HepG2 (cell line): Measurements from ENCODE around the gene DCTN4. TPM values are rescaled to one million over a fixed set of nuclear protein-coding genes. Genes with fewer than 3 reads are reported as not detected.

Source experiments
- ELF4 ChIP-seq: sonication (generic); formaldehyde crosslinking; IDR thresholded peaks from 2 replicates; pipeline ENCODE4 v1.5.0; 2020; ENCODE audit warnings: missing genetic modification reagents, mild to moderate bottlenecking, moderate library complexity, borderline replicate concordance
- HDAC1 ChIP-seq: sonication (generic); formaldehyde crosslinking; IDR thresholded peaks from 2 replicates; pipeline ENCODE4 v1.5.1; 2020; ENCODE audit warnings: mild to moderate bottlenecking, missing genetic modification reagents
- HNF4G ChIP-seq, 2 experiments: sonication (generic) in 1 of 2; formaldehyde crosslinking in 1 of 2; IDR thresholded peaks; 2 replicates each; pipeline versions ENCODE4 v1.4.0 to v1.6.1; 2011 to 2020; ENCODE audit warnings: borderline replicate concordance in 2 of 2, low read depth in 2 of 2, mild to moderate bottlenecking in 2 of 2, low read length in 1 of 2, missing genetic modification reagents in 1 of 2, moderate library complexity in 1 of 2
- MED1 ChIP-seq: sonication (generic); formaldehyde crosslinking; IDR thresholded peaks from 2 replicates; pipeline ENCODE4 v1.4.0; 2020; ENCODE audit warnings: missing genetic modification reagents
- PHF20 ChIP-seq: sonication (generic); formaldehyde crosslinking; IDR thresholded peaks from 2 replicates; pipeline ENCODE4 v1.5.0; 2020; ENCODE audit warnings: mild to moderate bottlenecking, missing genetic modification reagents
- SP4 ChIP-seq: sonication (generic); formaldehyde crosslinking; IDR thresholded peaks from 2 replicates; pipeline ENCODE4 v1.8.1; 2023; ENCODE audit warnings: mild to moderate bottlenecking, missing genetic modification reagents
- ZBTB8A ChIP-seq: sonication (generic); formaldehyde crosslinking; IDR thresholded peaks from 2 replicates; pipeline ENCODE4 v1.4.0; 2020; ENCODE audit warnings: mild to moderate bottlenecking, low read depth, missing genetic modification reagents, borderline replicate concordance
- ZNF225 ChIP-seq: sonication (generic); formaldehyde crosslinking; IDR thresholded peaks from 2 replicates; pipeline ENCODE4 v1.4.0; 2020; ENCODE audit warnings: mild to moderate bottlenecking, missing genetic modification reagents
- ZNF619 ChIP-seq: sonication (generic); formaldehyde crosslinking; IDR thresholded peaks from 2 replicates; pipeline ENCODE4 v1.4.0; 2020; ENCODE audit warnings: mild to moderate bottlenecking, missing genetic modification reagents
- ZNF652 ChIP-seq: IDR thresholded peaks from 2 replicates; pipeline ENCODE4 v1.6.1; 2016; ENCODE audit warnings: low read depth, borderline replicate concordance
- ZNF883 ChIP-seq: sonication (generic); formaldehyde crosslinking; IDR thresholded peaks from 2 replicates; pipeline ENCODE4 v1.5.1; 2020; ENCODE audit warnings: mild to moderate bottlenecking, missing genetic modification reagents; ENCODE audit errors: not compliant biosample characterization
- polyA plus RNA-seq, 8 experiments: library from polyadenylated mRNA; depleted of rRNA in 3 of 8; stranded (reverse) in 7 of 8; unstranded in 1 of 8; fragments of >200 nt; fragmentation: Illumina TruSeq in 4 of 8; extraction: Trizol in 4 of 8; gene quantifications; 2 replicates each; pipeline versions ENCODE4 v1.2.1 to v1.2.3, GENCODE V29; 2011 to 2016; ENCODE audit warnings: low read depth in 4 of 8, missing spikeins in 1 of 8, mixed read lengths in 1 of 8; ENCODE audit not compliant: insufficient read depth in 1 of 8
- total RNA-seq, 5 experiments: library from RNA; depleted of rRNA; stranded (reverse); fragments of >200 nt; fragmentation: Illumina TruSeq; extraction: Trizol; gene quantifications; 2 replicates each; pipeline ENCODE4 v1.2.3, GENCODE V29; 2016; ENCODE audit warnings: low read depth in 1 of 5
- TF ChIP-seq, protein P1 (sequence below): sonication (generic); formaldehyde crosslinking; IDR thresholded peaks from 2 replicates; pipeline ENCODE4 v1.4.0; 2020; ENCODE audit warnings: mild to moderate bottlenecking, low read depth, missing genetic modification reagents
- TF ChIP-seq, protein P2 (sequence below): sonication (generic); formaldehyde crosslinking; IDR thresholded peaks from 2 replicates; pipeline ENCODE4 v1.4.0; 2020; ENCODE audit warnings: missing genetic modification reagents, mild to moderate bottlenecking, borderline replicate concordance
- TF ChIP-seq, protein P3 (sequence below): sonication (generic); formaldehyde crosslinking; IDR thresholded peaks from 2 replicates; pipeline ENCODE4 v1.5.0; 2020; ENCODE audit warnings: missing genetic modification reagents, mild to moderate bottlenecking, borderline replicate concordance
- TF ChIP-seq, protein P4 (sequence below): sonication (generic); formaldehyde crosslinking; IDR thresholded peaks from 2 replicates; pipeline ENCODE4 v1.4.0; 2020; ENCODE audit warnings: mild to moderate bottlenecking, missing genetic modification reagents, borderline replicate concordance

DCTN4 gene
- total and polyA plus RNA-seq, 2 of the 13 experiments (the other 11 are each of a cell fraction or from before 2014, with no cell fraction given): 24.1 to 26.9 TPM

DNA sequence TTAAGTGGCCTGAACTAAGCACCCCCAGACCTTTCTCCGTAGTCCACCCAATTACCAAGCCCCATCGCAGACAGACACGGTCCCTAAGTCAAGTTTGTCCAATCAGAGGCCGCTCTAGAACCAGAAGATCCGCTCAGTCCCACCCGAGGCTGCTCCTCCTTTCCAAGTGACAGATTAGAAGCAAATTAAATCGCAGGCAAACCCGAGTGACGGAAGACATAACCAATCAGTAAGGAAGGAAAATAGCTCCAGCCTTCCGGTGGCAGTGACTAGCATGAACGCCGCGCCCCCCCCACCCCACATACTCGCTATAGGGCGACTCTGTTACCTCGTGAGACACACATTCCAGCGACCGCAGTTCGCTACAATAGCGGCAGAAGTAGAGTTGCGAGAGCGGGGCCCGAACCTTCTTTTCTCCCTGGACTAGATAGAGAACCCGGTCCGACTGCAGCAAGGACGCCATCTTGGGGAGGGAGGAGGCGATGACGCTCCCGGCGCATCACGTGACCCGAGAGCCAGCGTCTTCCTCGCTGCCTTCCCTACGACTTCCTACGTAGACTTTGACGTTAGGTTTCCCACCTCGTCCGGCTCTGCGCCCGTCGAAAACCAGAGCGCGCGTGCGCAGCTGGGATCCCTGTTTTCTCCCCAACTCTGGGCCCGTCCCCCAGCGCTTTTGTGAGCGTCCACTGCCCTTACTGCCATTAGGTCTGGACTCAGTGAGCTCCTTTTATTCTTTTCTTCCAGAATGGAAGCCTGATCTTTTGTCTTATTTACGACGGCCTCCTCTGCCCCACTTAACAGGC lies at the start of gene DCTN4 (continued):
- TF ChIP-seq, protein P1, sequence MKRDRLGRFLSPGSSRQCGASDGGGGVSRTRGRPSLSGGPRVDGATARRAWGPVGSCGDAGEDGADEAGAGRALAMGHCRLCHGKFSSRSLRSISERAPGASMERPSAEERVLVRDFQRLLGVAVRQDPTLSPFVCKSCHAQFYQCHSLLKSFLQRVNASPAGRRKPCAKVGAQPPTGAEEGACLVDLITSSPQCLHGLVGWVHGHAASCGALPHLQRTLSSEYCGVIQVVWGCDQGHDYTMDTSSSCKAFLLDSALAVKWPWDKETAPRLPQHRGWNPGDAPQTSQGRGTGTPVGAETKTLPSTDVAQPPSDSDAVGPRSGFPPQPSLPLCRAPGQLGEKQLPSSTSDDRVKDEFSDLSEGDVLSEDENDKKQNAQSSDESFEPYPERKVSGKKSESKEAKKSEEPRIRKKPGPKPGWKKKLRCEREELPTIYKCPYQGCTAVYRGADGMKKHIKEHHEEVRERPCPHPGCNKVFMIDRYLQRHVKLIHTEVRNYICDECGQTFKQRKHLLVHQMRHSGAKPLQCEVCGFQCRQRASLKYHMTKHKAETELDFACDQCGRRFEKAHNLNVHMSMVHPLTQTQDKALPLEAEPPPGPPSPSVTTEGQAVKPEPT: no peak; the same call in 1 of the 2 replicates
- TF ChIP-seq MED1 (CRISPR knock-in tag): peak; percentile 14; the same call in 1 of the 2 replicates
- TF ChIP-seq HNF4G (IDR thresholded peaks at IDR 0.05; ENCODE audit: borderline replicate concordance, low read depth, low read length): no peak
- TF ChIP-seq HNF4G (CRISPR knock-in tag; IDR thresholded peaks at IDR 0.05; ENCODE audit: borderline replicate concordance, low read depth): no peak
- peak; percentile 41 for TF ChIP-seq SP4 (CRISPR knock-in tag)
- TF ChIP-seq, protein P2, sequence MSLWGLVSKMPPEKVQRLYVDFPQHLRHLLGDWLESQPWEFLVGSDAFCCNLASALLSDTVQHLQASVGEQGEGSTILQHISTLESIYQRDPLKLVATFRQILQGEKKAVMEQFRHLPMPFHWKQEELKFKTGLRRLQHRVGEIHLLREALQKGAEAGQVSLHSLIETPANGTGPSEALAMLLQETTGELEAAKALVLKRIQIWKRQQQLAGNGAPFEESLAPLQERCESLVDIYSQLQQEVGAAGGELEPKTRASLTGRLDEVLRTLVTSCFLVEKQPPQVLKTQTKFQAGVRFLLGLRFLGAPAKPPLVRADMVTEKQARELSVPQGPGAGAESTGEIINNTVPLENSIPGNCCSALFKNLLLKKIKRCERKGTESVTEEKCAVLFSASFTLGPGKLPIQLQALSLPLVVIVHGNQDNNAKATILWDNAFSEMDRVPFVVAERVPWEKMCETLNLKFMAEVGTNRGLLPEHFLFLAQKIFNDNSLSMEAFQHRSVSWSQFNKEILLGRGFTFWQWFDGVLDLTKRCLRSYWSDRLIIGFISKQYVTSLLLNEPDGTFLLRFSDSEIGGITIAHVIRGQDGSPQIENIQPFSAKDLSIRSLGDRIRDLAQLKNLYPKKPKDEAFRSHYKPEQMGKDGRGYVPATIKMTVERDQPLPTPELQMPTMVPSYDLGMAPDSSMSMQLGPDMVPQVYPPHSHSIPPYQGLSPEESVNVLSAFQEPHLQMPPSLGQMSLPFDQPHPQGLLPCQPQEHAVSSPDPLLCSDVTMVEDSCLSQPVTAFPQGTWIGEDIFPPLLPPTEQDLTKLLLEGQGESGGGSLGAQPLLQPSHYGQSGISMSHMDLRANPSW: peak; percentile 65; the same call in 1 of the 2 replicates
- TF ChIP-seq, protein P3, sequence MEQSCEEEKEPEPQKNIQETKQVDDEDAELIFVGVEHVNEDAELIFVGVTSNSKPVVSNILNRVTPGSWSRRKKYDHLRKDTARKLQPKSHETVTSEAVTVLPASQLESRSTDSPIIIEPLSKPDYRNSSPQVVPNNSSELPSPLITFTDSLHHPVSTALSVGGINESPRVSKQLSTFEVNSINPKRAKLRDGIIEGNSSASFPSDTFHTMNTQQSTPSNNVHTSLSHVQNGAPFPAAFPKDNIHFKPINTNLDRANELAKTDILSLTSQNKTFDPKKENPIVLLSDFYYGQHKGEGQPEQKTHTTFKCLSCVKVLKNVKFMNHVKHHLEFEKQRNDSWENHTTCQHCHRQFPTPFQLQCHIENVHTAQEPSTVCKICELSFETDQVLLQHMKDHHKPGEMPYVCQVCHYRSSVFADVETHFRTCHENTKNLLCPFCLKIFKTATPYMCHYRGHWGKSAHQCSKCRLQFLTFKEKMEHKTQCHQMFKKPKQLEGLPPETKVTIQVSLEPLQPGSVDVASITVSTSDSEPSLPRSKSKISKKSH (CRISPR knock-in tag): peak; percentile 25; the same call in 1 of the 2 replicates
- TF ChIP-seq ELF4: peak; percentile 87
- peak; percentile 71; the same call in 1 of the 2 replicates for TF ChIP-seq ZBTB8A (CRISPR knock-in tag)
- peak; percentile 62 for TF ChIP-seq ZNF883 (CRISPR knock-in tag)
- 0 out of 2 replicates have a peak, but pooled peaks have one; percentile 50 for TF ChIP-seq ZNF619 (CRISPR knock-in tag)
- TF ChIP-seq PHF20 (CRISPR knock-in tag): peak; percentile 84
- TF ChIP-seq ZNF652 (CRISPR knock-in tag): no peak
- TF ChIP-seq, protein P4, sequence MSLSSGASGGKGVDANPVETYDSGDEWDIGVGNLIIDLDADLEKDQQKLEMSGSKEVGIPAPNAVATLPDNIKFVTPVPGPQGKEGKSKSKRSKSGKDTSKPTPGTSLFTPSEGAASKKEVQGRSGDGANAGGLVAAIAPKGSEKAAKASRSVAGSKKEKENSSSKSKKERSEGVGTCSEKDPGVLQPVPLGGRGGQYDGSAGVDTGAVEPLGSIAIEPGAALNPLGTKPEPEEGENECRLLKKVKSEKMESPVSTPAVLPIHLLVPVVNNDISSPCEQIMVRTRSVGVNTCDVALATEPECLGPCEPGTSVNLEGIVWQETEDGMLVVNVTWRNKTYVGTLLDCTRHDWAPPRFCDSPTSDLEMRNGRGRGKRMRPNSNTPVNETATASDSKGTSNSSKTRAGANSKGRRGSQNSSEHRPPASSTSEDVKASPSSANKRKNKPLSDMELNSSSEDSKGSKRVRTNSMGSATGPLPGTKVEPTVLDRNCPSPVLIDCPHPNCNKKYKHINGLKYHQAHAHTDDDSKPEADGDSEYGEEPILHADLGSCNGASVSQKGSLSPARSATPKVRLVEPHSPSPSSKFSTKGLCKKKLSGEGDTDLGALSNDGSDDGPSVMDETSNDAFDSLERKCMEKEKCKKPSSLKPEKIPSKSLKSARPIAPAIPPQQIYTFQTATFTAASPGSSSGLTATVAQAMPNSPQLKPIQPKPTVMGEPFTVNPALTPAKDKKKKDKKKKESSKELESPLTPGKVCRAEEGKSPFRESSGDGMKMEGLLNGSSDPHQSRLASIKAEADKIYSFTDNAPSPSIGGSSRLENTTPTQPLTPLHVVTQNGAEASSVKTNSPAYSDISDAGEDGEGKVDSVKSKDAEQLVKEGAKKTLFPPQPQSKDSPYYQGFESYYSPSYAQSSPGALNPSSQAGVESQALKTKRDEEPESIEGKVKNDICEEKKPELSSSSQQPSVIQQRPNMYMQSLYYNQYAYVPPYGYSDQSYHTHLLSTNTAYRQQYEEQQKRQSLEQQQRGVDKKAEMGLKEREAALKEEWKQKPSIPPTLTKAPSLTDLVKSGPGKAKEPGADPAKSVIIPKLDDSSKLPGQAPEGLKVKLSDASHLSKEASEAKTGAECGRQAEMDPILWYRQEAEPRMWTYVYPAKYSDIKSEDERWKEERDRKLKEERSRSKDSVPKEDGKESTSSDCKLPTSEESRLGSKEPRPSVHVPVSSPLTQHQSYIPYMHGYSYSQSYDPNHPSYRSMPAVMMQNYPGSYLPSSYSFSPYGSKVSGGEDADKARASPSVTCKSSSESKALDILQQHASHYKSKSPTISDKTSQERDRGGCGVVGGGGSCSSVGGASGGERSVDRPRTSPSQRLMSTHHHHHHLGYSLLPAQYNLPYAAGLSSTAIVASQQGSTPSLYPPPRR (CRISPR knock-in tag): no peak; the same call in 1 of the 2 replicates
- peak; percentile 76 for TF ChIP-seq HDAC1 (CRISPR knock-in tag)
- TF ChIP-seq ZNF225 (CRISPR knock-in tag): peak; percentile 37; the same call in 1 of the 2 replicates
